Fibroblast of lung (primary cell): ENCODE results near the gene C1orf210. TPM values are rescaled to one million over a fixed set of nuclear protein-coding genes. Genes with fewer than 3 reads are reported as not detected.

ENCODE experiments used
- DNase-seq, 2 donors: peaks; one replicate each; pipeline versions ENCODE4 v3.0.0 to v3.0.0-alpha.2; 2010; ENCODE audit warnings: low read depth in 2 of 2
- H2AFZ ChIP-seq: 2 replicates; pipeline ENCODE4 v1.5.1; 2012; ENCODE audit warnings: low read length, control low read depth, inconsistent platforms
- H3K27ac ChIP-seq: 2 replicates; pipeline ENCODE4 v1.5.1; 2011; ENCODE audit warnings: low read length, control low read depth; ENCODE audit not compliant: insufficient read depth
- H3K27me3 ChIP-seq: 2 replicates; pipeline ENCODE4 v1.5.1; 2011; ENCODE audit warnings: mild to moderate bottlenecking, low read length; ENCODE audit not compliant: control insufficient read depth, insufficient read depth
- H3K36me3 ChIP-seq: 2 replicates; pipeline ENCODE4 v1.5.1; 2011; ENCODE audit warnings: low read length; ENCODE audit not compliant: control insufficient read depth, insufficient read depth
- H3K4me1 ChIP-seq: 2 replicates; pipeline ENCODE4 v1.5.1; 2011; ENCODE audit warnings: low read length; ENCODE audit not compliant: control insufficient read depth, insufficient read depth; ENCODE audit errors: extremely low read depth
- H3K4me2 ChIP-seq: 2 replicates; pipeline ENCODE4 v1.5.1; 2011; ENCODE audit warnings: low read length, control low read depth; ENCODE audit not compliant: insufficient read depth; ENCODE audit errors: extremely low read depth
- H3K4me3 ChIP-seq, 4 experiments: fragments of 200-600 bp in 1 of 4; sonication (generic) in 1 of 4; replicated peaks in 1 of 4; 2 replicates each; pipeline ENCODE4 v1.5.1; 2011 to 2016; ENCODE audit warnings: low read length in 4 of 4, low read depth in 3 of 4, mild to moderate bottlenecking in 3 of 4, control low read depth in 2 of 4, inconsistent platforms in 1 of 4, mixed read lengths in 1 of 4; ENCODE audit not compliant: insufficient read depth in 1 of 4; ENCODE audit errors: control extremely low read depth in 1 of 4
- H3K79me2 ChIP-seq: 2 replicates; pipeline ENCODE4 v1.5.1; 2012; ENCODE audit warnings: mild to moderate bottlenecking, low read length, inconsistent platforms; ENCODE audit not compliant: control insufficient read depth, insufficient read depth
- H3K9ac ChIP-seq: 2 replicates; pipeline ENCODE4 v1.5.1; 2011; ENCODE audit warnings: mild to moderate bottlenecking, low read length, control low read depth; ENCODE audit not compliant: insufficient read depth
- H3K9me3 ChIP-seq: 2 replicates; pipeline ENCODE4 v1.5.1; 2012; ENCODE audit warnings: low read depth, low read length; ENCODE audit not compliant: control insufficient read depth, insufficient read depth
- H4K20me1 ChIP-seq: 2 replicates; pipeline ENCODE4 v1.5.1; 2011; ENCODE audit warnings: low read length; ENCODE audit not compliant: control insufficient read depth, insufficient read depth; ENCODE audit errors: extremely low read depth
- EZH2 ChIP-seq: IDR thresholded peaks from 2 replicates; pipeline ENCODE4 v1.5.1; 2012; ENCODE audit warnings: low read length, control low read depth, mild to moderate bottlenecking; ENCODE audit errors: missing control alignments
- polyA plus RNA-seq, 2 donors: library from polyadenylated mRNA; depleted of rRNA in 1 of 2; stranded (reverse) in 1 of 2; unstranded in 1 of 2; fragments of >200 nt; gene quantifications; 2 replicates each; pipeline ENCODE4 v1.2.1, GENCODE V29; 2011 to 2012; ENCODE audit warnings: missing spikeins in 1 of 2
- total RNA-seq: library from RNA; depleted of rRNA; stranded (reverse); fragments of >200 nt; gene quantifications from 2 replicates; pipeline ENCODE4 v1.2.1, GENCODE V29; 2014
- TF ChIP-seq, protein P1 (sequence below), 2 donors: IDR thresholded peaks in 1 of 2; conservative IDR thresholded peaks in 1 of 2; 1 replicate in 1 of 2; 2 replicates in 1 of 2; pipeline ENCODE4 v1.5.1; 2011 to 2012; ENCODE audit warnings: low read length in 2 of 2, control low read depth in 1 of 2, inconsistent platforms in 1 of 2, low read depth in 1 of 2, mild to moderate bottlenecking in 1 of 2

Gene C1orf210
- total and polyA plus RNA-seq, 2 donors (not counting 1 experiment from before 2014, with no cell fraction given), result not detected

DNA sequence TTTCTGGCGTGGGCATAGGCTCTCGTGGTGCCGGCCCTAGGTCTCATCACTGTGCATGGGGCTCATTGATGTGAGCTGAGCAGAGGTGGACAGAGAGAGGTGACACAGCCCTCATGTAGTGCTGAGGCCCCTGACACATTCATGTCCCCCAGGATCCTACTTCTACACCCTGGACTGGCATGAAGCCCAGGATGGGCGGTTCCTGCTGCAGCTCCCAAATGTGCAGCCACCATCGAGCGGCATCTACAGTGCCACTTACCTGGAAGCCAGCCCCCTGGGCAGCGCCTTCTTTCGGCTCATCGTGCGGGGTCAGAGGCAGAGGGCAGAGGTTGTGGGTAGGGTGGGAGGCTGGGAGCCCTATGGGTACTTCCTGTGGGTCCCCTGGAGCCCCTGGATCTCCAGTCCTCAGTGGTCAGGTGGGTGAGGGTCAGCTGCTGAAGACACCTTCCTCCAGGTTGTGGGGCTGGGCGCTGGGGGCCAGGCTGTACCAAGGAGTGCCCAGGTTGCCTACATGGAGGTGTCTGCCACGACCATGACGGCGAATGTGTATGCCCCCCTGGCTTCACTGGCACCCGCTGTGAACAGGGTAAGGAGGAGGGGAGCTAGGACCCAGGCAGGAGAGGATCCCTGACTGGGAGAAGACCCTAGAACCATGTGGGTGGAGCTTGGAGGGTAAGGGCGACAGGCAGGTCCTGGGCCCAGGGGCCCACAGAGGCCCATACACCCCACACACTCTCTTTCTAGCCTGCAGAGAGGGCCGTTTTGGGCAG, 21.5 kb upstream of the C1orf210 start:
- no peak overlapping the region for H3K27ac ChIP-seq
- H3K27me3 ChIP-seq, result no peaks in the 10 kb centered on the region
- no peaks in the 10 kb centered on the region for H4K20me1 ChIP-seq
- H2AFZ ChIP-seq, result no peak overlapping the region
- no peak overlapping the region for H3K9ac ChIP-seq
- no peak overlapping the region for H3K4me2 ChIP-seq
- DNase-seq, result no peak
- no peak overlapping the region for H3K4me3 ChIP-seq
- no peaks in the 10 kb centered on the region for H3K36me3 ChIP-seq
- H3K9me3 ChIP-seq, result no peaks in the 10 kb centered on the region
- H3K4me1 ChIP-seq, result no peaks in the 10 kb centered on the region
- no peaks in the 10 kb centered on the region for H3K79me2 ChIP-seq
- TF ChIP-seq, protein P1, sequence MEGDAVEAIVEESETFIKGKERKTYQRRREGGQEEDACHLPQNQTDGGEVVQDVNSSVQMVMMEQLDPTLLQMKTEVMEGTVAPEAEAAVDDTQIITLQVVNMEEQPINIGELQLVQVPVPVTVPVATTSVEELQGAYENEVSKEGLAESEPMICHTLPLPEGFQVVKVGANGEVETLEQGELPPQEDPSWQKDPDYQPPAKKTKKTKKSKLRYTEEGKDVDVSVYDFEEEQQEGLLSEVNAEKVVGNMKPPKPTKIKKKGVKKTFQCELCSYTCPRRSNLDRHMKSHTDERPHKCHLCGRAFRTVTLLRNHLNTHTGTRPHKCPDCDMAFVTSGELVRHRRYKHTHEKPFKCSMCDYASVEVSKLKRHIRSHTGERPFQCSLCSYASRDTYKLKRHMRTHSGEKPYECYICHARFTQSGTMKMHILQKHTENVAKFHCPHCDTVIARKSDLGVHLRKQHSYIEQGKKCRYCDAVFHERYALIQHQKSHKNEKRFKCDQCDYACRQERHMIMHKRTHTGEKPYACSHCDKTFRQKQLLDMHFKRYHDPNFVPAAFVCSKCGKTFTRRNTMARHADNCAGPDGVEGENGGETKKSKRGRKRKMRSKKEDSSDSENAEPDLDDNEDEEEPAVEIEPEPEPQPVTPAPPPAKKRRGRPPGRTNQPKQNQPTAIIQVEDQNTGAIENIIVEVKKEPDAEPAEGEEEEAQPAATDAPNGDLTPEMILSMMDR (conservative IDR thresholded peaks at IDR 0.05 in 1 of 2, IDR thresholded peaks at IDR 0.05 in 1 of 2; ENCODE audit: low read depth in 1 of 2, low read length in 2 of 2), result no peak
- TF ChIP-seq EZH2, result no peak

DNA sequence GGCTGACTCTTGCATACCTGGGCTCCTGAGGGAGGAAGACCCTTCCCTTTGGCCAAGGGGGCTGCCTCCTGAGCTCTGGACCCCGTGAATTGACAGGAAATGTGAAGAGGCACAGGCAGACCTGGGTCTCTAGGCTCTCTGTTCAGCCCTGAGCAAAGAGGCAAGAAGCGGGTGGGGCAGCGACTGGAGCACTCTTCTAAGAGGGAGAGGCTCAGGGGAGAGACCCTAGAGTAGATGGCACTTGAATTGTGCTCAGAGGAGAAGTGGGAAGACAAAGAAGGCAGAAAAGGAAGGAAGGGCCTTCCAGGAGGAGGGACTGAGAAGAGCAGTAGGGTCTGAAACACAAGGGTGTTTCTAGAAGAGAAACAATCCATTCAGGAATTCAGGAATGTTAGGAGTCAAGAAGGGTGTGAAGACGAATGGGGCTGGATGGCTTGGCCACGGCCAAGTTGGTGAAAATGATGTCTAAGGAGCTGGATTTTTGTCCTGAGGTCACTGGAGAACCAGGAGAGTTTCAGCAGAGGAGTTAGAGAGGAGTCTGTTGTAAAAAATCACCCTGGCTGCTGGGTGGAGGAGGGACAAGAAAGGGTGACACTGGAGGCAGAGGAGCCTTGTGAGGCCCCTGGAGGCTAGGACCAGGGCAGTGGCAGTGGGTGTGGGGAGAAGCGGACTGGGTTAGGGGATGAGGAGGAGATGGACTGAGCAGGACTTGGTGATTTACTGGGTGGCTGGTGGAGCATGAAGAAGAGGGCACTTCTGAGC, 20.7 kb upstream of the C1orf210 start:
- no peak overlapping the region for H3K9ac ChIP-seq
- no peak for DNase-seq
- no peaks in the 10 kb centered on the region for H3K9me3 ChIP-seq
- no peak overlapping the region for H3K4me2 ChIP-seq
- TF ChIP-seq EZH2, result no peak
- TF ChIP-seq, protein P1 (conservative IDR thresholded peaks at IDR 0.05 in 1 of 2, IDR thresholded peaks at IDR 0.05 in 1 of 2; ENCODE audit: low read depth in 1 of 2, low read length in 2 of 2), result no peak
- no peaks in the 10 kb centered on the region for H3K36me3 ChIP-seq
- H3K79me2 ChIP-seq, result no peaks in the 10 kb centered on the region
- no peaks in the 10 kb centered on the region for H3K27me3 ChIP-seq
- no peak overlapping the region for H3K4me3 ChIP-seq
- H2AFZ ChIP-seq, result no peak overlapping the region
- H4K20me1 ChIP-seq, result no peaks in the 10 kb centered on the region
- no peaks in the 10 kb centered on the region for H3K4me1 ChIP-seq
- H3K27ac ChIP-seq, result no peak overlapping the region

DNA sequence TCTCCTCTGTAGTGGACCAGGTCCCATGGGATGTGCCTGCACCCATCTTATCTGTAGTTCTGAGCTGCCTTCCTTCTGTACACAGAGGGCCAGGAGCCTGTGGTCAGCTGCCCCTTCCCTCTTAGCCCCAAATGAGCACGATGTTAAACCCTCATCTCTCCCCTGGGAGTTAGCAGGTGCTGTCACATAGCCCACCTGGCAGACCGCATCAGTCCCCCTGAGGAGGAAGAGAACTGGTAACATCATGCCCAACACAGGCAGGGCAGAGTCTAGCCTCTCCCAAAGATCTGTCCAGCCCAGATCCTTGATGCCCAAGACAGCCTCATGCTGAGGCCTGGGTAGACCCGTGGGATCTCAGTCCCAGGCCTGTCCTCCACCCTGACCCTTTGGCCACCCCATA, 20.1 kb upstream of the C1orf210 start:
- no peak overlapping the region for H3K9ac ChIP-seq
- H3K27me3 ChIP-seq, result no peaks in the 10 kb centered on the region
- no peaks in the 10 kb centered on the region for H3K79me2 ChIP-seq
- no peaks in the 10 kb centered on the region for H4K20me1 ChIP-seq
- DNase-seq, result no peak
- no peak overlapping the region for H3K4me2 ChIP-seq
- H3K9me3 ChIP-seq, result no peaks in the 10 kb centered on the region
- H3K4me3 ChIP-seq, result no peak overlapping the region
- no peaks in the 10 kb centered on the region for H3K36me3 ChIP-seq
- H2AFZ ChIP-seq, result no peak overlapping the region
- no peaks in the 10 kb centered on the region for H3K4me1 ChIP-seq
- TF ChIP-seq, protein P1 (conservative IDR thresholded peaks at IDR 0.05 in 1 of 2, IDR thresholded peaks at IDR 0.05 in 1 of 2; ENCODE audit: low read depth in 1 of 2, low read length in 2 of 2), result no peak
- H3K27ac ChIP-seq, result no peak overlapping the region
